ENCODE results near the gene U2SURP. TPM values are rescaled to one million over a fixed set of nuclear protein-coding genes. Genes with fewer than 3 reads are reported as not detected.

U2SURP gene
- total RNA-seq, 1 donor from 2014 or later = 156 TPM

DNA sequence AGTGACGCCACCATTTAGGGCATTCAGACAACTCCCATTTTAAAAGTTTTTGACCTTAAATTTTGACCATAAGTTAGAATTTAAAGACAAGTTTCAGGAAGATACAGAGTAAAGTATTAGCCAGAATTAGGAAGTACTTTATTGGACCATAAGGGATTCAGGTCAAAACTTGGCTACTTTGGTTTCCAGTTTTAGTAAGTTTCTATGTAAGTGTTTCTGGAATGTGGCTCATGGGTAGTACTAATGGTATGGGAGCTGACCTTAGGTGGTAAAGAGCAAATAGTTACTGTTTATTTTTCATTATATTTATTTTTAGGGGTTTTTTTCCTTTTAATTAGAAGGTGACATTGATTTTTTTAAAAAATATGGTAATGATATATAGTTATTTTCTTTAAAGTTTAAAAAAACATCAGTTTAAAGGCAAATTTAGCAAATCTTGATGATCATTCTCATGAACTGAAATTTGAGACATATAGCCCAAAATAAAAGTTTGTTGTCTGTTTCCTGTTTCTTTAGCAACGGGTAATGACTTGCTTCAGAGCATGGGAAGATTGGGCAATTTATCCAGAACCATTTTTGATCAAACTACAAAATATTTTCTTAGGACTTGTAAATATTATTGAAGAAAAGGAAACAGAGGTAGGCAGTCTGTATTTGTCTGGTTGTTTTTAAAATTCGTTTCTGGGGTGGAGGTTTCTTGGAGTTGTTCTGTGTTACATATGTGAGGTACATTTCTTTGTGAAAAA, 34.3 kb downstream of the U2SURP start:
- no peak overlapping the region for H3K27ac Mint-ChIP-seq
- H3K36me3 Mint-ChIP-seq (ENCODE audit: insufficient read depth) = peaks cover 23% of the 10 kb centered on the region
- DNase-seq (ENCODE audit: low spot score, unreplicated experiment) = no peak
- TF ChIP-seq, protein P1, sequence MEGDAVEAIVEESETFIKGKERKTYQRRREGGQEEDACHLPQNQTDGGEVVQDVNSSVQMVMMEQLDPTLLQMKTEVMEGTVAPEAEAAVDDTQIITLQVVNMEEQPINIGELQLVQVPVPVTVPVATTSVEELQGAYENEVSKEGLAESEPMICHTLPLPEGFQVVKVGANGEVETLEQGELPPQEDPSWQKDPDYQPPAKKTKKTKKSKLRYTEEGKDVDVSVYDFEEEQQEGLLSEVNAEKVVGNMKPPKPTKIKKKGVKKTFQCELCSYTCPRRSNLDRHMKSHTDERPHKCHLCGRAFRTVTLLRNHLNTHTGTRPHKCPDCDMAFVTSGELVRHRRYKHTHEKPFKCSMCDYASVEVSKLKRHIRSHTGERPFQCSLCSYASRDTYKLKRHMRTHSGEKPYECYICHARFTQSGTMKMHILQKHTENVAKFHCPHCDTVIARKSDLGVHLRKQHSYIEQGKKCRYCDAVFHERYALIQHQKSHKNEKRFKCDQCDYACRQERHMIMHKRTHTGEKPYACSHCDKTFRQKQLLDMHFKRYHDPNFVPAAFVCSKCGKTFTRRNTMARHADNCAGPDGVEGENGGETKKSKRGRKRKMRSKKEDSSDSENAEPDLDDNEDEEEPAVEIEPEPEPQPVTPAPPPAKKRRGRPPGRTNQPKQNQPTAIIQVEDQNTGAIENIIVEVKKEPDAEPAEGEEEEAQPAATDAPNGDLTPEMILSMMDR (IDR thresholded peaks at IDR 0.05; ENCODE audit: unreplicated experiment) = no peak
- H3K4me3 Mint-ChIP-seq (ENCODE audit: low read depth) = no peak overlapping the region
- no peaks in the 10 kb centered on the region for H3K9me3 Mint-ChIP-seq (ENCODE audit: low read depth)
- peaks cover 17% of the 10 kb centered on the region for H3K4me1 Mint-ChIP-seq (ENCODE audit: low read depth)
- no peaks in the 10 kb centered on the region for H3K27me3 Mint-ChIP-seq

DNA sequence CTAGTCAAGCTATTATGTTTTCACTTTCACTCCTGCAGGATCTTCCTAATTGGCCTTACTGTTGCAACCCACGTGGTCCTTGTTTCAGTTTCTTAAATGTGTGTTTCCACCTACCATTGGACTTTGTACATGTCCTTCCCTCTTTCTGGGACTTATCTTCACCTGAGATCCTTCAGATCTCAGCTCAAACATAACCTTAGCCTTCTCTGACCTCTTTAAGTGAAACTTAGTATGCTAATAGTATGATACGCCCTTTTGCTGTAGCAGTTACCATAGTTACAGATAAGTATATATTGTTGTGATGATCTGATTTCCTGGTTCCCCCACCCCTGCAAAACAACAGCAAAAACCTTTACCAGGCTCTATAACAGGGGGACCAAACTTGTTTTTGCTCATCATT, 35.2 kb downstream of the U2SURP start:
- H3K27me3 Mint-ChIP-seq = no peaks in the 10 kb centered on the region
- no peak overlapping the region for H3K4me3 Mint-ChIP-seq (ENCODE audit: low read depth)
- DNase-seq (ENCODE audit: low spot score, unreplicated experiment) = no peak
- H3K9me3 Mint-ChIP-seq (ENCODE audit: low read depth) = no peaks in the 10 kb centered on the region
- H3K4me1 Mint-ChIP-seq (ENCODE audit: low read depth) = peaks cover 19% of the 10 kb centered on the region
- no peak overlapping the region for H3K27ac Mint-ChIP-seq
- peaks cover 20% of the 10 kb centered on the region for H3K36me3 Mint-ChIP-seq (ENCODE audit: insufficient read depth)
- TF ChIP-seq, protein P1 (IDR thresholded peaks at IDR 0.05; ENCODE audit: unreplicated experiment) = no peak

DNA sequence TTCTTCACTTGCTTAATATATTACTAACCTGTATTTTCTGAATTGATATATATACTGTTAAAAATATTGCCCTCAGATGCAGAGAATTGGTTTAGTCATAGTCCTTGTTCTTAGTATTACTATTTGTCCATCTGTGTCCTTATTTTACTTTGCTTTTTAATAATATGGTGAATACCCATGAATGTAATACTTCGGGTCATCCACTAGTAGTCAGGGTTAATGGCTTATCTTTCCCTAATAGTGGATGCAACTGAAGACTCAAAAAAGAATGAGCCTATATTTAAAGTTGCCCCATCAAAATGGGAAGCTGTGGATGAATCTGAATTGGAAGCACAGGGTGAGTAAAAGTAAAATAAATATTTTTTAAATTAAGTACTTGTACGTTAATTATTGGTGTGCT, 36.5 kb downstream of the U2SURP start:
- Mint-ChIP-seq H3K9me3 (ENCODE audit: low read depth) (no peaks in the 10 kb centered on the region), H3K4me1 (ENCODE audit: low read depth) (peaks cover 22% of the 10 kb centered on the region), H3K27ac (no peak overlapping the region), H3K27me3 (no peaks in the 10 kb centered on the region), H3K36me3 (ENCODE audit: insufficient read depth) (peaks cover 18% of the 10 kb centered on the region), H3K4me3 (ENCODE audit: low read depth) (no peak overlapping the region)
- no peak for DNase-seq (ENCODE audit: low spot score, unreplicated experiment)
- TF ChIP-seq, protein P1 (IDR thresholded peaks at IDR 0.05; ENCODE audit: unreplicated experiment) = no peak

DNA sequence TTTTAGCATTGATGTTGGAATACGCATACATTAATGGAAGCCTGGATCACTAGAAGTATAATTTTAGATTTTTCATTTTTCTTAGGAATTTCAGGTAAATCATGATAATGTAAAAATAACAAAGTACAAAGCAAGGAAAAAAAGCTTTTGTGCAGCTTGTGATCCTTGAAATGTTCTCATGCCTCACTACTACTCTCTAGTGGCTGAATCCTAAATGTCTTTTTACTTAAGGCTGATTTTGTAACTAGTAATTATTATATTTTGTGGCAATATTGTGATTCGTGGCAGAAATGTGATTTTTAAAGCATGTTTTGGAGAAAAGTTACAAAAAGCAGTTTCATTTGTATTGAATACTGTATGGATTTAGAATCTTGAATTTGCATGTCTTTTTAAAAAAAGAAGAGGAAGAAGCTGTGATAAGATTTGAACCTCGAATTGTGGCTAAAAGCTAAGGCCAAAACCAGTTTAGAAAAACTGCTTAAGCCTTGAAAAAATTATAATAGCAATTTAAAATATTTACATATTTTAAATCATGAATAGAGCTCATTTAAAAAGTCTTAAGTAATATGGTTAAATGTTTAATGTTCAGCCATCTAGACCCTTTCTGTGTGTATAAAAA, 39.0 kb downstream of the U2SURP start:
- H3K4me1 Mint-ChIP-seq (ENCODE audit: low read depth) = peaks cover 20% of the 10 kb centered on the region
- H3K36me3 Mint-ChIP-seq (ENCODE audit: insufficient read depth) = peaks cover 21% of the 10 kb centered on the region
- DNase-seq (ENCODE audit: low spot score, unreplicated experiment) = no peak
- no peaks in the 10 kb centered on the region for H3K27me3 Mint-ChIP-seq
- no peak overlapping the region for H3K4me3 Mint-ChIP-seq (ENCODE audit: low read depth)
- no peak overlapping the region for H3K27ac Mint-ChIP-seq
- TF ChIP-seq, protein P1 (IDR thresholded peaks at IDR 0.05; ENCODE audit: unreplicated experiment) = peak; percentile 66
- no peaks in the 10 kb centered on the region for H3K9me3 Mint-ChIP-seq (ENCODE audit: low read depth)

DNA sequence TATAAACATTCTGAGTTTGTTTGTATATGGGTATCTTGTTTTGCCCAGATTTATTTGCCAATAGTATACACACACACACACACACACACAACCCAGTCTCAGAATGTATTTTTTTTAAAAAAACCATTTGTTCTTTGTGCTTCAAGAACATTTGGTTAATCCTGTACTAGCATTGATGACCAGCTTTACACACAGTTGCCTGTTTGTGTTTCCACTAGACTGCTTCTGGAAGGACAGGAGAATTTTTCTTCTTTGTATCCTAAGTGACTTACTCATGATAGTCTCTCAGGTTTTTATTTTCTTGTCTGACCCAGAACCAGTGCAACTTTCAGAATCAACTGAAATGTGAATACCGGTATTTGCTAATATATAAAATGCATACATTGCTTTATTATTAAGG, 40.5 kb downstream of the U2SURP start:
- Mint-ChIP-seq H3K27me3 (no peaks in the 10 kb centered on the region), H3K36me3 (ENCODE audit: insufficient read depth) (peaks cover 22% of the 10 kb centered on the region), H3K4me3 (ENCODE audit: low read depth) (no peak overlapping the region), H3K9me3 (ENCODE audit: low read depth) (no peaks in the 10 kb centered on the region), H3K4me1 (ENCODE audit: low read depth) (peaks cover 12% of the 10 kb centered on the region), H3K27ac (peak overlapping the region; percentile 80)
- no peak for DNase-seq (ENCODE audit: low spot score, unreplicated experiment)
- TF ChIP-seq, protein P1 (IDR thresholded peaks at IDR 0.05; ENCODE audit: unreplicated experiment) = no peak
